CD4-positive, alpha-beta T cell treated with Interleukin-1 beta for 1 hour (primary cell): Measurements from ENCODE around the gene CHPF.

Source experiments
- DNase-seq, 2 donors: peaks; one replicate each; pipeline ENCODE4 v3.0.0-alpha.2; 2020 to 2022

CHPF gene

GRCh38 chr2:219530048-219530963 is 13.3 kb downstream of the CHPF start:
- DNase-seq, result peak; percentile 83 to 84

GRCh38 chr2:219527472-219527871 is 16.1 kb downstream of the CHPF start:
- no peak for DNase-seq

GRCh38 chr2:219527076-219527394 is 16.6 kb downstream of the CHPF start:
- no peak for DNase-seq

- no peak for DNase-seq
These were observed 17.1 kb downstream of the CHPF start for GRCh38 chr2:219526320-219527075.

- no peak for DNase-seq
These were observed 17.9 kb downstream of the CHPF start for GRCh38 chr2:219525533-219526232.

- DNase-seq, result no peak
These were observed 18.8 kb downstream of the CHPF start for GRCh38 chr2:219524817-219525216.

- DNase-seq, result no peak
These were observed 20.5 kb downstream of the CHPF start for GRCh38 chr2:219523031-219523671.

GRCh38 chr2:219522111-219523030 is 21.2 kb downstream of the CHPF start:
- no peak for DNase-seq

DNA sequence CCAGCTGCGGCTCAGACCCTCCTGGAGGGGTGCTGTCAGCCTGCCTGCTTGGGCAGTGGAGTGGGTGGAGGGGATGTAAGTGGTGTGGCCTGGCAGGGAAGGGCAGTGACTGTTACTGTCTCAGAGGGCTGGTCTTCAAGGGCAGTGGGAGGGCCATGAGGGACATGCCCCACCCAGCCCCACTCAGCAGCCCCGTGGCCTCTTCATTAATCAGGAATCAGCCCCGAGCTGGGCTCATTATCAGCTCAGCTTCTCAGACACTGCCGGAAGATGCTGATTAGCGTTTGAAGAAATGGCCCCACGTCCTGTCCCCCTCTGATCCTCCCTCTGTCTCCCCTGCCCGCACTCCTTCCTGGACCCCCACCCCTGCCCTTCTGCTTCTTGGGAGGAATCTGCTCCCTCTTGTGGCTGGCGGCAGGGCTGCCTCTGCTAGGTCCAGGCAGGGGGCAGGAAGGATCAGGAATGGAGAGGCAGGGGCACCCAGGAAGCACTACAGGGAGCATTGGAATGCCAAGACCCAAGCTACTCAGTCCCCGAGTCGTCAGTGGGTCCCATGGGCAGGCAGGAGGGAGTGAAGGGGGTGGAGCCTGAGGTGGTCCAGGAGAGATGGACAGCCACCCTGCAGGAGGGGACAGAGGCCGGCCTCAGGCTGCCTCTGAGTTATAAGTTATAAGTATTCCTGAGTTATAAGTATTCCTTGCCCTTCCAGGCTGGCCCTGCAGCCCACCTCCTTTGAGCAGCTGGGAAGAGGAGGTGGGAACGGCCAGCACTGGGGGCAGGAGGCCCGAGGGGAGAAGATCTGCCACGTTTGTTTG is 22.3 kb downstream of the CHPF start:
- DNase-seq, result no peak

DNA sequence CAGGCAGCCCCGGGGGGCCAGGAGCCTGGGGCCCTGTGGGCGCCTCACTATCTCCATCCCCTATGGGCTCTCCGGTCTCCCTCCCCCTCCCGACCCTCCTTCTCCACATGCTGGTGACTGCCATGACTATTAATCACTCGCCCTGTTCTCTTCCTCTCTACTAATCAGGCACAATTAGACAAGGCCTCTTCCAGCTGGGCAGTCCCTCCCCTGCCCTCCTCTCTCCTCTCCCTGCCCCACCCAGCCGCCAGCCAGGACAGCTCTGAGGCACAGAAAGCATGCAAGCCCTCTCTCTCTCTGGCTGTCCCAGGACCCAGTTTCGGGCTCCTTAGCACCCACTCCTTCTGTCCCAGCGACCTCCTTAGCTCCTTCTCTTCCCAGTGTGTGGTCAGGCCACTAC is 23.5 kb downstream of the CHPF start:
- DNase-seq, result no peak

DNA sequence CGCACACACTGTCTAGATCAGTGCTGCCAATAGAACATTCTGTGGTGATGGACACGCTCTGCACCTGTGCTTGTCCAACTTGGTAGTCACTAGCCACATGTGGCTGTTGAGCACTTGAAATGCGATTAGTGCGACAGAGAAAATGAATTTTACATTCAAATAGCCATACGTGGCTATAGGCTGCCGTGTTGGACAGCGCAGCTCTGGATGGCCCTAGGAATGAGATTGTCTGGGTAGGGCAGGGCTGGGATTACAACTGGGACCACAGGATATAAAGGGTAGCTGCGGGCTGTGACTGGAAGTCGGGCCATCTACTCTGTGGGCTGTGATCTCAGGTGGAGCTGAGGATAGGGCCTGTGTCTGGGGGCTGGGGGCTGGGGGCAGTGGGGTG is 24.1 kb downstream of the CHPF start:
- no peak for DNase-seq

- DNase-seq, result no peak
These were observed 25.4 kb downstream of the CHPF start for GRCh38 chr2:219517954-219518778.

DNA sequence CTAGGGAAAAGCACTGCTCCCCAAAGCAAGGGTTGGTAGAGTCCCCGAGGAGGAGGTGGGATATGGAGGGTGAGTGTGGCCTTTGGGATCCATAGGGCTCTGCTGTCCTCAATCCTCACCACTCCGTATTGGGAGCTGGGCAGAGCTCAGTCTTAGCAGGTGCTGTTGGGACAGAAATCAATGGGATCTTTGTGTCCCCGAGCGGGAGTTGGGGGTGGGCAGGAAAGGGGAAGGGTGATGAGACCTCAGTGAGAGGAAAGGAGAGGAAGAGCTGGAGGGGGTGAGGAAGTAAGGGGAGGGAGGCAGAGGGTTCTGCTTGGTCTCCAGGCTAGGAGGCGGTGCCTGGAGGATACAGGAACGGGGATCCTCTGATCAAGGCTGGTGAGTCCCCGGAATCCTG is 26.7 kb downstream of the CHPF start:
- DNase-seq, result no peak

DNA sequence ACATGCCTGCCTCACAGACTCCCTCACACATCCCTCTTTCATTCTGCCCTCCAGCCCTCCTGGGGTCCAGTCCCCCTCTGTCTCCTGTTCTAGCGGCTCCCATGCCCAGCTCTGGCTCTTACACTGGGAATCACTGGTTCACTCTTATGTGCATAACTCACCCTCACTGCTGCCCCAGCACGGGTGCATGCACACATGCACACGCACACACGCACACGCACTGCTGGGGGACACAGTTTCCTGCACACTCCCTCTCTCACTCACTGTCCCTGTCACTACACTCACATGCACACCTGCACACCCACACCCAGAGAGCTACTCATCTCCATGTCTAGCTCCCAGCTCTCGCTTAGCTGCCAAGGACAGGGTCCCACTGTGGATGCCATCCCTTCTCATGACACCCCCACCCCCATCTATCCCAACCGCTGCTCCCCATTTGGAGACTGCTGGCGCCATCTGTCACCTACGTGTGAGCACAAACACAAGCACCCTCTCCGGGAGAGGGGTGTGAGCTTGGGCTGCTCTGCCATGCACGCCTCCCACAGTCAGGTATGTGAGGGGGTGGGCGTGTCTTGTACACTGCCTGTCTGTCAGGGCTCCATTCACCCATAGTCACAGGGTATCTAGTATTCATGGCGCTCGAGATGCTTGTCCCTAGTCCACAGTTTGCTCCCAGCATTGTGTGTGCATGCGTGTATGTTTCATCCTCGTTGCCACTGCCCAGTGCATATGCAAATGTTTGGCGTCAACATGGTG is 27.6 kb downstream of the CHPF start:
- DNase-seq, result no peak

- no peak for DNase-seq
These were observed 28.8 kb downstream of the CHPF start for GRCh38 chr2:219514836-219515235.

DNA sequence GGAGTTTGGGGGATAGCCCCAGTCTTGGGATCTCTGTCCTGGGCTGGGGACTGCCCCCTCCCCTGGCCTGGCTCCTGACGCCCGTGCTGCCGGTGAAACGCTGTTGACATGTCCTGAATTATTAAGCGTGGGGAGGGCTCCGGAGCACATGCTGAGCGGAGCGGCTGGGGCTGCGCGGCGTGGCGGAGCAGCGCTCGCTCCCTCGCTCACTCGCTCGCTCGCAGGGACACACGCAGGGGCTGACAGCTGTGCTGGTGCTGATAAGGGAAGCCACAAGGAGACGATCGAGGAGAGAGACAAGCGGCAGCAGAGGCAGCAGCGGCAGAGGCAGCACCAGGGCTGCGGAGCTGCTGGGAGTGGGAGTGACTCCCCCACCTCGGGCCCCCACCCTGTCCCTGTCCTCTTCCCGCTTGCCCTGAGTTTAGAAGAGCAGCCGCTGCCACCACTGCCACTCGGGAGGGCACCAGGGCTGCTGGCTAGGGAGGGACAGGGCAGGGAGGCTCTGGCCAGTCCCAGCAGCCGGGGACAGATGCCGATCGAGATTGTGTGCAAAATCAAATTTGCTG is 29.3 kb downstream of the CHPF start, which contains the start of gene ASIC4:
TSS of gene ASIC4 (plus strand) at position 287 of the 566 bp plus-strand sequence. CDS start at position 530, 243 bp downstream.
- no peak for DNase-seq

GRCh38 chr2:219513787-219514186 is 29.8 kb downstream of the CHPF start:
- DNase-seq, result no peak

DNA sequence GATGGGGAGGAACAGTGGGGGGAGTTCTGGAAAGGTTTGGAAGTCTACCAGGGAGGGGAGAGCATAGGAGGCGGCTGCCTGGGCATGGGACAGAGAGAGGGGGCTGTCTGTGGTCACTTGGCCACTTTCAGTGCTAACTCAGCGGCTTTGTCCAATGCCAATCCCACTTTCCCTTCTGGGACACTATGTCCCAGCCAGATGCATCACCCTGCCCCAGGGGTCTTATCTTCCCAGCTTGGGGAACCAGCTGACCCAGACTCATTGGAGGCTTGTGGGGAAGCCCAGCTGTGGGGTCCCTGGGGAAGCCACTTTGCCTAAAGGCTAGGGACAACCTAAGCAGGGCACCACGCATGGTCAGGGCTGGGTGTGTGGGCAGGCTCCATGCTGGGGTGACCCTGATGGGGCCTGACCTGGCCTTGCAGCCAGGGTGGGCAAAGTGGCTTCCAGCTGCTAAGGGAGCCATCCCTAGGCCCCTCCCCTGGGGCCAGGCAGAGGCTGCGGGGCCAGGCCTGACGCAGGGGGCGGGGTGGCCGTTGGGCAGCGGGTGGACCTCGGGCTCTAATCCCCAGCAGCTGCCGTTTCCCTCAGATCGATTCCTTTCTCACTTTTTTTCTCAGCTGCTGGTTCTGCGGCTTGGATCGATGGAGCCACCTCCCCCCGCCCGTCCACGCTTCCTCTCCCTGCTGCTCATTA is 30.9 kb downstream of the CHPF start:
- DNase-seq, result no peak
